DOHH2 (cell line): Measurements from ENCODE around the gene TUBAL3.

Experiments used
- H3F3A ChIP-seq: fragments of 200-600 bp; sonication (generic), shearing (Covaris generic); 2 replicates; pipeline ENCODE4 v1.6.0; 2016; ENCODE audit warnings: antibody characterized with exemption, mild to moderate bottlenecking; ENCODE audit not compliant: control insufficient read depth, insufficient read depth
- H3K27ac ChIP-seq: fragments of 200-600 bp; sonication (generic); 2 replicates; pipeline ENCODE4 v1.5.1; 2014; ENCODE audit warnings: low read depth, mild to moderate bottlenecking, low read length, moderate library complexity
- H3K27me3 ChIP-seq: fragments of 200-600 bp; sonication (generic); 2 replicates; pipeline ENCODE4 v1.6.1; 2014; ENCODE audit warnings: mild to moderate bottlenecking, low read length, mixed read lengths; ENCODE audit not compliant: control insufficient read depth
- H3K36me3 ChIP-seq: fragments of 200-600 bp; sonication (generic); 2 replicates; pipeline ENCODE4 v1.6.1; 2014; ENCODE audit warnings: mild to moderate bottlenecking, low read length, moderate library complexity, mixed read lengths; ENCODE audit not compliant: control insufficient read depth
- H3K4me1 ChIP-seq: fragments of 200-600 bp; sonication (generic); 2 replicates; pipeline ENCODE4 v1.6.1; 2014; ENCODE audit warnings: mild to moderate bottlenecking, low read length, mixed read lengths; ENCODE audit not compliant: control insufficient read depth
- H3K4me2 ChIP-seq: fragments of 200-600 bp; sonication (generic); 2 replicates; pipeline ENCODE4 v1.6.0; 2014; ENCODE audit warnings: mild to moderate bottlenecking, low read length, moderate library complexity
- H3K4me3 ChIP-seq: fragments of 200-600 bp; sonication (generic); 2 replicates; pipeline ENCODE4 v1.5.1; 2014; ENCODE audit warnings: mild to moderate bottlenecking, low read length, mixed read lengths
- H3K79me2 ChIP-seq: fragments of 200-600 bp; sonication (generic); 2 replicates; pipeline ENCODE4 v1.6.1; 2014; ENCODE audit warnings: mild to moderate bottlenecking, low read length, mixed read lengths; ENCODE audit not compliant: control insufficient read depth
- H3K9me2 ChIP-seq: fragments of 200-600 bp; sonication (generic); replicated peaks from 2 replicates; pipeline ENCODE4 v1.6.1; 2014; ENCODE audit warnings: mild to moderate bottlenecking, low read length, mixed read lengths; ENCODE audit not compliant: control insufficient read depth
- H3K9me3 ChIP-seq: fragments of 200-600 bp; sonication (generic); 2 replicates; pipeline ENCODE4 v1.6.1; 2014; ENCODE audit warnings: antibody characterized with exemption, low read length, mixed read lengths; ENCODE audit not compliant: control insufficient read depth, insufficient read depth
- H4K20me1 ChIP-seq: fragments of 200-600 bp; sonication (generic); 2 replicates; pipeline ENCODE4 v1.6.0; 2014; ENCODE audit warnings: low read depth, mild to moderate bottlenecking, antibody characterized with exemption, low read length, moderate library complexity; ENCODE audit not compliant: control insufficient read depth, insufficient read depth
- EZH2phosphoT487 ChIP-seq: fragments of 200-600 bp; sonication (generic); IDR thresholded peaks from 2 replicates; pipeline ENCODE4 v1.6.1; 2017; ENCODE audit warnings: borderline replicate concordance, mild to moderate bottlenecking, antibody characterized with exemption, low read length, moderate library complexity, mixed read lengths
- TF ChIP-seq, protein P1 (sequence below): fragments of 200-600 bp; sonication (generic); IDR thresholded peaks from one replicate; pipeline ENCODE4 v1.5.1; 2014; ENCODE audit warnings: antibody characterized with exemption, mild to moderate bottlenecking, low read depth, low read length; ENCODE audit not compliant: poor library complexity, severe bottlenecking

TUBAL3 gene

GRCh38 chr10:5449823-5450222 is 45.2 kb upstream of the TUBAL3 start:
- 0 out of 2 replicates have a peak, but pooled peaks cover 3% of the 10 kb centered on the region for H4K20me1 ChIP-seq
- H3K79me2 ChIP-seq: peaks cover 45% of the 10 kb centered on the region
- no peak overlapping the region for H3K4me3 ChIP-seq
- H3K4me2 ChIP-seq: no peak overlapping the region
- no peaks in the 10 kb centered on the region; the same call in 1 of the 2 replicates for H3F3A ChIP-seq
- no peaks in the 10 kb centered on the region for H3K9me3 ChIP-seq
- H3K9me2 ChIP-seq: no peaks in the 10 kb centered on the region
- no peaks in the 10 kb centered on the region for H3K27me3 ChIP-seq
- H3K4me1 ChIP-seq: peaks cover 22% of the 10 kb centered on the region
- H3K27ac ChIP-seq: no peak overlapping the region
- TF ChIP-seq, protein P1, sequence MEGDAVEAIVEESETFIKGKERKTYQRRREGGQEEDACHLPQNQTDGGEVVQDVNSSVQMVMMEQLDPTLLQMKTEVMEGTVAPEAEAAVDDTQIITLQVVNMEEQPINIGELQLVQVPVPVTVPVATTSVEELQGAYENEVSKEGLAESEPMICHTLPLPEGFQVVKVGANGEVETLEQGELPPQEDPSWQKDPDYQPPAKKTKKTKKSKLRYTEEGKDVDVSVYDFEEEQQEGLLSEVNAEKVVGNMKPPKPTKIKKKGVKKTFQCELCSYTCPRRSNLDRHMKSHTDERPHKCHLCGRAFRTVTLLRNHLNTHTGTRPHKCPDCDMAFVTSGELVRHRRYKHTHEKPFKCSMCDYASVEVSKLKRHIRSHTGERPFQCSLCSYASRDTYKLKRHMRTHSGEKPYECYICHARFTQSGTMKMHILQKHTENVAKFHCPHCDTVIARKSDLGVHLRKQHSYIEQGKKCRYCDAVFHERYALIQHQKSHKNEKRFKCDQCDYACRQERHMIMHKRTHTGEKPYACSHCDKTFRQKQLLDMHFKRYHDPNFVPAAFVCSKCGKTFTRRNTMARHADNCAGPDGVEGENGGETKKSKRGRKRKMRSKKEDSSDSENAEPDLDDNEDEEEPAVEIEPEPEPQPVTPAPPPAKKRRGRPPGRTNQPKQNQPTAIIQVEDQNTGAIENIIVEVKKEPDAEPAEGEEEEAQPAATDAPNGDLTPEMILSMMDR: no peak
- TF ChIP-seq EZH2phosphoT487: no peak
- H3K36me3 ChIP-seq: peaks cover 41% of the 10 kb centered on the region

DNA sequence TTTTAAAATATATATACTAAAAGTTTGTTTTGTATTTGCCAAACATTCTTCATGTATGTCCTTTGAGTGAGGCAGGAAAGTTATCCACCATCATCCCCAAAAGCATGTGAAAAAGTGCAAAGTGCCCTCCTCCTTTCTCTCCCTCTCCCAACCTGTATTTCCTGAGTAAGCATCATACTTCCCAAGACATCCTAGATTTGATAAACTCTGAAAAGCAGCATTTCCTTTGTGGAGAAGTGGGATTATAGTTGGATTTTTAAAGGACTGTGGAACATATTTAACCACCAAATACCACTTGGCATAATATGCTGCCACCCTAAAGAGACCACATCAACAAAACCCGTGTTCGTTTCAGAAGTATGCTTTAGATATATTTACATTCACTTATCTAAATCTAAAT is 44.6 kb upstream of the TUBAL3 start:
- Histone ChIP-seq H3F3A (no peaks in the 10 kb centered on the region; the same call in 1 of the 2 replicates), H3K4me2 (no peak overlapping the region), H3K27me3 (no peaks in the 10 kb centered on the region), H3K36me3 (peaks cover 39% of the 10 kb centered on the region), H3K27ac (no peak overlapping the region), H3K79me2 (peaks cover 45% of the 10 kb centered on the region), H3K4me1 (peaks cover 22% of the 10 kb centered on the region), H4K20me1 (0 out of 2 replicates have a peak, but pooled peaks cover 3% of the 10 kb centered on the region), H3K4me3 (no peak overlapping the region), H3K9me2 (no peaks in the 10 kb centered on the region), H3K9me3 (no peaks in the 10 kb centered on the region)
- TF ChIP-seq, protein P1: no peak
- no peak for TF ChIP-seq EZH2phosphoT487

DNA sequence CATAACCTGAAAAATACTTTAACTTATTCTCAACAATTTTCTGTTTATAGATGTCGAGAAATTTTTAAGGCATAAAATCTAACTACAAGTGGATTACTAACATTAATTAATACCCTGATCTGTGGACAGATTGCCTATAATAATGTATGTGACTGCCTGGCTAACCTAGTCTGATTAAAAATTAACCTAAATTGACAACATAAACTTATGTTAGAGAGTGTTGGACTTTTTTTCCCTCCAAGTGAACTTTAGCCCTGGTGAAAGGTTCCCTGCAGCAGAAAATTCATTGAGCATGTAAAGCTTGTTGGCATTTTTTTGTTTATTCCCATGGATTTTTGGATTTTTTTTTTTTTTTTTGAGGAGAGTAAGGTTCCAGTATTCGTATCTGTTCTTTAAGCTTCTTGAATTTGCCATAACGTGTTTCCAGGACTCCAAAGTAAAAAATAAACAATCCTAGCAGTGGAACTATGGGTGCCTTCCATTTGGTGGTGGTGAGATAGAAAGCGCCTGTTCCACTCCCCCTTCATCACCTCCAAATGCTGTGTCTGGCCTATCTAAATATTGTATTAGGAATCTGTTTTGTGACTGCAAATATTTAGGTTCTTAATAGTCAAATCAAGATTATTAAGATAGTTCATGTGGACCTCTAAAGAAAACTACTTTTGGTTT is 43.8 kb upstream of the TUBAL3 start:
- no peaks in the 10 kb centered on the region for H3K9me3 ChIP-seq
- peaks cover 27% of the 10 kb centered on the region for H3K4me1 ChIP-seq
- no peaks in the 10 kb centered on the region for H3K27me3 ChIP-seq
- H4K20me1 ChIP-seq: 0 out of 2 replicates have a peak, but pooled peaks cover 3% of the 10 kb centered on the region
- H3K9me2 ChIP-seq: no peaks in the 10 kb centered on the region
- peaks cover 39% of the 10 kb centered on the region for H3K36me3 ChIP-seq
- peak overlapping the region; percentile 82 for H3K4me2 ChIP-seq
- H3F3A ChIP-seq: no peaks in the 10 kb centered on the region; the same call in 1 of the 2 replicates
- H3K4me3 ChIP-seq: peak overlapping the region; percentile 74; the same call in 1 of the 2 replicates
- H3K27ac ChIP-seq: no peak overlapping the region
- peaks cover 45% of the 10 kb centered on the region for H3K79me2 ChIP-seq
- TF ChIP-seq EZH2phosphoT487: no peak
- TF ChIP-seq, protein P1: no peak
